ENCODE data around the gene DPP10.
"Not testable (repeated sequence)": the region's sequence is repeated elsewhere in the genome, so short reads cannot be mapped to it uniquely, and the experiment has no call there.

DPP10 gene

GRCh38 chr2:114442510-114442909, at the start of gene DPP10:
Gene DPP10, plus strand, starts transcription at chr2:114442641.
- CTCF ChIA-PET: no interaction called here
- POLR2A ChIA-PET: no interaction called here
- no peak for TF ChIP-seq CTCF (IDR thresholded peaks at IDR 0.05; ENCODE audit: insufficient read depth, low read length, missing control alignments)
- no peak for DNase-seq (ENCODE audit: low read depth, low spot score)
- no peak within 1 kb of the TSS for H3K4me3 ChIP-seq (ENCODE audit: low read depth, low read length)

GRCh38 chr2:114400890-114401289, 41.6 kb upstream of the DPP10 start:
- CTCF ChIA-PET: no interaction called here

GRCh38 chr2:114405247-114406116, 37.0 kb upstream of the DPP10 start:
- ChIA-PET POLR2A (no interaction called here), CTCF (no interaction called here)
- DNase-seq (ENCODE audit: low read depth, low spot score): no peak
- H3K4me3 ChIP-seq (ENCODE audit: low read depth, low read length): no peak overlapping the region
- no peak for TF ChIP-seq CTCF (IDR thresholded peaks at IDR 0.05; ENCODE audit: insufficient read depth, low read length, missing control alignments)

More at GRCh38 chr2:114400890-114401289, 41.6 kb upstream of the DPP10 start:
- H3K4me3 ChIP-seq (ENCODE audit: low read depth, low read length): no peak overlapping the region
- POLR2A ChIA-PET: no interaction called here
- no peak for DNase-seq (ENCODE audit: low read depth, low spot score)
- TF ChIP-seq CTCF (IDR thresholded peaks at IDR 0.05; ENCODE audit: insufficient read depth, low read length, missing control alignments): no peak

GRCh38 chr2:114406347-114406746, 36.1 kb upstream of the DPP10 start:
- no peak for TF ChIP-seq CTCF (IDR thresholded peaks at IDR 0.05; ENCODE audit: insufficient read depth, low read length, missing control alignments)
- no peak overlapping the region for H3K4me3 ChIP-seq (ENCODE audit: low read depth, low read length)
- POLR2A ChIA-PET: no interaction called here
- no peak for DNase-seq (ENCODE audit: low read depth, low spot score)
- CTCF ChIA-PET: no interaction called here

GRCh38 chr2:114407353-114407752, 35.1 kb upstream of the DPP10 start:
- H3K4me3 ChIP-seq (ENCODE audit: low read depth, low read length); DNase-seq (ENCODE audit: low read depth, low spot score); POLR2A ChIA-PET; CTCF ChIA-PET: not testable (repeated sequence)

- no peak overlapping the region for H3K4me3 ChIP-seq (ENCODE audit: low read depth, low read length)
- ChIA-PET CTCF (no interaction called here), POLR2A (no interaction called here)
- no peak for DNase-seq (ENCODE audit: low read depth, low spot score)
- no peak for TF ChIP-seq CTCF (IDR thresholded peaks at IDR 0.05; ENCODE audit: insufficient read depth, low read length, missing control alignments)
Measured at GRCh38 chr2:114421781-114422180, 20.7 kb upstream of the DPP10 start.

GRCh38 chr2:114424699-114425098, 17.7 kb upstream of the DPP10 start:
- DNase-seq (ENCODE audit: low read depth, low spot score): no peak
- POLR2A ChIA-PET: no interaction called here

More at GRCh38 chr2:114424699-114425098, 17.7 kb upstream of the DPP10 start:
- CTCF ChIA-PET: no interaction called here
- TF ChIP-seq CTCF (IDR thresholded peaks at IDR 0.05; ENCODE audit: insufficient read depth, low read length, missing control alignments): no peak
- no peak overlapping the region for H3K4me3 ChIP-seq (ENCODE audit: low read depth, low read length)

All from AG04449 (cell line).